ENCODE data around the gene VAV3.

VAV3 gene

GRCh38 chr1:107544285-107544684, 420.7 kb downstream of the VAV3 start:
- no peak for TF ChIP-seq CTCF (IDR thresholded peaks at IDR 0.05; ENCODE audit: control extremely low read depth, extremely low read depth, low read depth, missing control alignments)
- CTCF ChIA-PET, result no interaction called here
- no peak for DNase-seq (ENCODE audit: extremely low spot score)
- POLR2A ChIA-PET, result no interaction called here

GRCh38 chr1:107541412-107541811, 423.6 kb downstream of the VAV3 start:
- no peak for TF ChIP-seq CTCF (IDR thresholded peaks at IDR 0.05; ENCODE audit: control extremely low read depth, extremely low read depth, low read depth, missing control alignments)
- DNase-seq (ENCODE audit: extremely low spot score), result no peak
- ChIA-PET POLR2A (no interaction called here), CTCF (interaction anchor here (1.5 to 2.8 kb wide), 2 partner anchors 12 to 16 kb away, joined by 4 to 16 read pairs; no protein-coding TSS in a partner anchor)

GRCh38 chr1:107538502-107538901, 426.5 kb downstream of the VAV3 start:
- CTCF ChIA-PET, result interaction anchor here (1.4 to 1.8 kb wide), 2 partner anchors 9 kb away, joined by 4 to 15 read pairs; no protein-coding TSS in a partner anchor
- POLR2A ChIA-PET, result no interaction called here
- TF ChIP-seq CTCF (IDR thresholded peaks at IDR 0.05; ENCODE audit: control extremely low read depth, extremely low read depth, low read depth, missing control alignments), result no peak
- no peak for DNase-seq (ENCODE audit: extremely low spot score)

- CTCF ChIA-PET, result no interaction called here
- no peak for DNase-seq (ENCODE audit: extremely low spot score)
- TF ChIP-seq CTCF (IDR thresholded peaks at IDR 0.05; ENCODE audit: control extremely low read depth, extremely low read depth, low read depth, missing control alignments), result no peak
- POLR2A ChIA-PET, result no interaction called here
Observed at GRCh38 chr1:107536266-107536665, 428.7 kb downstream of the VAV3 start.

- DNase-seq (ENCODE audit: extremely low spot score), result peak; percentile 41
- no peak for TF ChIP-seq CTCF (IDR thresholded peaks at IDR 0.05; ENCODE audit: control extremely low read depth, extremely low read depth, low read depth, missing control alignments)
- POLR2A ChIA-PET, result no interaction called here
- CTCF ChIA-PET, result no interaction called here
Observed at GRCh38 chr1:107535091-107535490, 429.9 kb downstream of the VAV3 start.

GRCh38 chr1:107534632-107535031, 430.3 kb downstream of the VAV3 start:
- CTCF ChIA-PET, result no interaction called here
- DNase-seq (ENCODE audit: extremely low spot score), result no peak
- POLR2A ChIA-PET, result no interaction called here
- no peak for TF ChIP-seq CTCF (IDR thresholded peaks at IDR 0.05; ENCODE audit: control extremely low read depth, extremely low read depth, low read depth, missing control alignments)

- TF ChIP-seq CTCF (IDR thresholded peaks at IDR 0.05; ENCODE audit: control extremely low read depth, extremely low read depth, low read depth, missing control alignments), result no peak
- ChIA-PET CTCF (interaction anchor here (0.8 to 1.6 kb wide), 3 partner anchors 15 to 102 kb away, joined by 3 to 6 read pairs (median 4); no protein-coding TSS in a partner anchor), POLR2A (no interaction called here)
- no peak for DNase-seq (ENCODE audit: extremely low spot score)
Observed at GRCh38 chr1:107533436-107533835, 431.5 kb downstream of the VAV3 start.

Data from GM10248 (cell line).